ENCODE measurements around the gene SLC15A3.

Gene SLC15A3

DNA sequence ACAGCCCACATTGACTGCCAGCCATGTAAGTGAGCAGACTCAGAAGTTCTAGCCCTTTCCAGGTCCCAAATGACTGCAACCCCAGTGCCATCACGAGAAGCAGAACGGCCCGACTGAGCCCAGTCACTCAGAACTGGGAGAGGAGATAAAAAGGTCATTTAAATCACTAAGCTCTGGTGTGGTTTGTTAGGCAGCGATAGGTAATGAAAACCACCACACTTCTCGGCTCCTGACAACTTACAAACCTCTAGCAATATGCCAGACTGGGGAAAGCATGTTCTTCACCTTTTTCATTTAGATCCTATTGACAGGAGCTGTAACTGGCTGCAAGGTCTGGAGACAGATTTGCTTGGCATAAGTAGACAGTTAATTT is 6.7 kb downstream of the SLC15A3 start:
- DNase-seq (ENCODE audit: low spot score), result no peak

DNA sequence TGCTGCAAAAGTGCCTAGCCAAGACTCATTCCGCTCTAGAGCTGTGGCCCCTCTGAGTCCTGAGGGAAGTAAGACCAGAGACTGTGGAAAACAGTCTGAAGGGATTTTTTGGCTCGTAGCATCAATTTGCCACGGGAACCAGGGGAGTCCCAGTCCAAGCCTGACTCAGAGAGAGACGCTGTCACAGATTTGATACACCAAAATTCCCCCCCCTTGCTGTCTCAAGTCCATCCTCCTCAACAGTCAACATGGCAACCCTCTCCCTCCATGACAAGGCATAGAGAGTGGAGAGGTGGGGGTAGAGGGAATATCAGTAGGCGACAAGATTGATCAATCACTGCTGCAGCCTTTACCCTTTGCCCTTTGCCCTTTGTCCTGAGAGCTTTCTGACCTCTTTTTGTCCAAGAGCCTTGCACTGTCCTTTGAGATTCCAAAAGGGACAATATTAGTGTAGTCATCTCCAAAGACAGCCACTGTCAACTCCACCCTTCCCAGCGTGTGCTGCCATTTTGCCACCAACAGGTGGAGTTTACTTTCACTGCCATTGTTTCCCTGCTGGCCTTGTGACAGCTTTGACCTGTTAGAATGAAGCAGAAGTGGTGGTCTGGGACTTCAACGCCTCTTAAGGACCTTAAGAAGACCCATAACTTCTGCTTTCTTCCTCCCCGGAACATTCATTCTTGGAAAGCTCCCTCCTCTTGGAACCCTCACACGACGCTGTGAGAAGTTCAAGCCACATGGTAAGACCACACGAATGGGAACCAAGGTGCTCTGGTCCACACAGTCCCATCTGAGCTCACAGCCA is 7.3 kb downstream of the SLC15A3 start:
- no peak for DNase-seq (ENCODE audit: low spot score)

DNA sequence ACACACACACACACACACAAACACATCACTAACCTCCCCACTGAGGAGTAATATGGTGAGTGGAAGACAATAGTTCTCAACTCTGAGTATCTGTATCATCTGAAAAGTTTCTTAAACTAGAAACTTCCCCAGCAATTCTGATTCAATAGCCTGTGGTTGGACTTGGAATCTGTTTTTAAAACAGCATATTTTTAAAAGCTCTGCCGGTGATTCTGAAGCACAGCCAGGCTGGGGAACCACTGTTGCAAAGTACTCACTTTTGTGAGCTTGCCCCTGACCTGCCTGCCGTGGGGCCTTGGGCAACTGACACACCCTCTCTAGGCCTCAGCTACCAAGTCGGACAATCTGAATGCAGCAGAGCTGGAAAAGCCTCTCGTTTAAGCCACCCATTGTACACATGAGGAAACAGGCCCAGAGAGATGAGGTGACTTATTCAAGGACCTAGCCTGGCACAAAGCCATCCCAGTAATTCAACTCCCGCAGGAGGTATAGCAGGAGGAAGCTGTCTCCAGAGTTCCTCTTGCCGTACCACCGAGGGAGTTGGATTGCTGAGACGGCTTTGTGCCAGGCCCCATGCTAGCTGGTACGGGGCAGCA is 8.9 kb downstream of the SLC15A3 start:
- no peak for DNase-seq (ENCODE audit: low spot score)

DNA sequence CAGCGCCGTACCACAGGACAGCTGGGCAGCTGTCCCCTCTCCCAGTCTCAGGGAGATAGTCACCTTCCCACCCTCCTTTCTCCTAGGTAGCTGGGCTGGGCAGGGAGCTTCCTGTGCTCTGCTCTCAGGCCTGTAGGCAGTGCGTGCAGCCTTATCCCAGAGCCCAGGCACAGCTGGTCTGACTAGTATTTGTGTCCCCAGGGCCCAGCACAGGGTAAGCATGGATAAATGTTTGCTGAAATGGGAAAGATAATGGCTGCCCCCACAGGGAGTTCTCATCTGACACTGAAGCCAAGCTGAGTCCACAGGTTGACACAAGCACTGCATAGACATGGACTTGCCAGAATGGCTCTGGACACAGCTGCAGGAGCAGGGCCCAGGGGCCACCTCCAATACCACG is 9.8 kb downstream of the SLC15A3 start:
- DNase-seq (ENCODE audit: low spot score), result no peak

DNA sequence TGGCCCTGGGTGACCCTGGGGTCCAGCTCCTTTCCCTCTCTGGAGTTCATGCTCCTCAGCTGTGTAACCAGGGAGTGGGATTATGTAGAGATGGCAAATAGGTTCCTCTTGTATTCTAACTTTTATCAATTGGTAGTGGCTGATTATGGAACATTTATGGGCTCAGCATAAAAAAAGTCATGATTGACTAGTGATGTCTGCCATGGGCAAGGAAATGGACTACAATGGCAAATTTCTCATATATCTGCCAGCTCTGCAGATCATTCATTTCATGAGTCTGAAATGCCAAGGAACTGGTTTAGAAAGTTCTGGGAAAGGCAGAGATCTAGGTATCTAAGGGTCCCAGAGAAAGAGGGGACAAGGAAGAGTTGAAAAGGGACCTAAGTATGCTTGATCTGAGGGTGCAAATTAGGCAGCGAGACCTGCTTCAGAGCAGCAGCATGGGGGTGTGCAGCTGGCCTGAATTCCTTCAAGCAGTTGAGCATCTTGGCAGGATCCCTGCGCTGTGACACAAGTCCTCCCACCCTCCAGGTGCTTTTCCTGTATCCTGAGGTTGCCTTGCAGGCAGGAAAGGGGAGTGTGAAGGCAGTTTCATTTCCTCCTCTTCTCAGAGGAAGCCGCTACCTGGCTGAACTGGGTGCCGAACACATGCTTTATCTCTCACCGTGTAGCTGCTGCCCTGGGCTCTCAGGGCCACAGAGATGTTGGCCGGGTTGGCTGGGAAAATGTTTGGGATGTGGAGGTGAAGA is 10.4 kb downstream of the SLC15A3 start:
- no peak for DNase-seq (ENCODE audit: low spot score)

DNA sequence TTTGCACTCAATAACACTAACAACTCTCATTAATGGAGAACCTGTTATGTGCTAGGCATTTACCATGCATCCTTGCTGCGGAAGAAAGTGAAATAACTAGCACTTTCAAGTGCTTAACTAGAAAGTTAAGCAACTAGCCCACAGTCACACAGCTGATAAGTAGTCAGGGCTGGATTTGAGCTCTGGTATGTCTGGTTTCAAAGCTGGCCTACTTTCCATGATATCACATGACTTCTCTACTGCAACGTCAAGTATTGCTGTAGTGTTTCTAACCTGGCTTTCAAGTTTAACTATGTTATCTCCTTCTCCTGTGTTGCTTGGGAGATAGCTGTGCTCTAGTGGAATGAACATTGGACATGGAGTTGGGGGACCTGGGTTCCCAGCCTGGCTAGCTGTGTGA is 12.1 kb downstream of the SLC15A3 start:
- no peak for DNase-seq (ENCODE audit: low spot score)

DNA sequence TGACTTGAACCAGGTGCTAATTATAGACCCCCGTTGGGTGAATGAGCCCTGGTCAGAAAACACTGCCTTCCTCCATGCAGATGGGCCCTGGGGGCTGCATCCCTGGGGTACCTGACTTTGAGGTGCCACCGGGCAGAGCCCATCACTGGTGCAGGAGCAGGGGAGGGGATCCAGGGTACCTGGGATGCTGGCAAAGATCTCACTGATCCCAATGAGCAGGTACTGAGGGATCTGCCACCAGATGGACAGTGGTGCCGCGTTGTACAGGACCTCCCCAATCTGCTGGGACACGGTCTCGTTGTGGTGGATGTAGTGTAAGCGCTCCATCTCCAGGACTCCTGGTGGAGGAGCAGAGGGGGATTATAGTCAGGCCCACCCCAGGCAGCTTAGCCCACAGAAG is 12.7 kb downstream of the SLC15A3 start:
- no peak for DNase-seq (ENCODE audit: low spot score)

DNA sequence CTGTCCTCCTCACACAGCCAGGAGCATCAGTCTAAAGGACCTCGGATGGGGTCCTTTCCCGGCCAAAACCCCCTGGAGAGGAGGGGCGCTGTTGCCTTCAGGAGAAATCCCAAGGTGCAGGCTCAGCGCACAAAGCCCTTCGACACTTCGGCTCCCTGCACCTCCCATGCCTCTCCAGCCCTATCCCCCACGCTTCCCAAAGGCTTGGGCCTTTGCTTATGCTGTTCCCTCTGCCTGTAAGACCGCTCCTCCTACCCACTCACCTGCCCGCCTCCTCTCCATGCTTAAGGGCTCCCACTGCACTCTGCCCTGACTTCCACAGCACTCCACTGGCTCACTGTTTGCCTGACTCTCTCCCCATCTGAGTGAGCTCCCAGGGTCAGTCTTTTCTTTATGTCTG is 13.5 kb downstream of the SLC15A3 start:
- no peak for DNase-seq (ENCODE audit: low spot score)

DNA sequence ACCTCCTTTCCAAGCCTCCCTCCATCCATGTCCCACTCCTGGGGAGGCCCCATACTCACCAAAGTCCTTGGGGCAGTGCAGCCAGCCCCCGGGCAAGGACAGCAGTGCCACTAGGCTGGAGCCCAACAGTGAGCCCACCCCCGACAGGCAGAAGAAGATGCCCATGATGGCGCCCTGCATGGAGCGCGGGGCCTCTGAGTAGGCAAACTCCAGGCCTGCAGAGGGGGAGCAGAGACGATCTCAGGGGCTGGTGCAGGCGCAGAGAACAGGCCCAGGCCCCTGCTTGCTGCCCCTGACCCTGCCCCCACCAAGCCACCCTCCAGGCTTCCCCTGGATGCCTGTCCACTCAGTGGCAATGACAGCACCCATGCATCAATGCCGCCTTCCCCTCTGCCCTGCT is 14.2 kb downstream of the SLC15A3 start:
- no peak for DNase-seq (ENCODE audit: low spot score)

DNA sequence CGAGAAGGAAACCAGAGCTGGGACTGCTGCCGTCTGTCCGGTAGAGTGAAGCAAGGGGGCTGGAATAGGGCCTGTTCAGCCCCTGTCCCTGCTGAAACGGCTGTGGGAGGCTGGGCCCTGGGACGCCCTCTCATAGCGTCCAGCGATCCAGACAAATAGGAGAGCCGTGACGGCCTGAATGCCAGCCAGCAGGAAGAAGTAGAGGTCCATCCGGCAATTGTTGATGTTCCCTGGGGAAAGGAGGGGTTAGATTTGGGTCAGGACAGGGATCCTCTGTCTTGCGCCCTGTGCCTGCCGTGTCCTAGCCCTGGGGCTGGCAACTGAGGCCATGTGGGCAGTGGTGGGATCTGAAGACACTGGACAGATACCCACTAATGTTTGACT is 14.8 kb downstream of the SLC15A3 start:
- no peak for DNase-seq (ENCODE audit: low spot score)

DNA sequence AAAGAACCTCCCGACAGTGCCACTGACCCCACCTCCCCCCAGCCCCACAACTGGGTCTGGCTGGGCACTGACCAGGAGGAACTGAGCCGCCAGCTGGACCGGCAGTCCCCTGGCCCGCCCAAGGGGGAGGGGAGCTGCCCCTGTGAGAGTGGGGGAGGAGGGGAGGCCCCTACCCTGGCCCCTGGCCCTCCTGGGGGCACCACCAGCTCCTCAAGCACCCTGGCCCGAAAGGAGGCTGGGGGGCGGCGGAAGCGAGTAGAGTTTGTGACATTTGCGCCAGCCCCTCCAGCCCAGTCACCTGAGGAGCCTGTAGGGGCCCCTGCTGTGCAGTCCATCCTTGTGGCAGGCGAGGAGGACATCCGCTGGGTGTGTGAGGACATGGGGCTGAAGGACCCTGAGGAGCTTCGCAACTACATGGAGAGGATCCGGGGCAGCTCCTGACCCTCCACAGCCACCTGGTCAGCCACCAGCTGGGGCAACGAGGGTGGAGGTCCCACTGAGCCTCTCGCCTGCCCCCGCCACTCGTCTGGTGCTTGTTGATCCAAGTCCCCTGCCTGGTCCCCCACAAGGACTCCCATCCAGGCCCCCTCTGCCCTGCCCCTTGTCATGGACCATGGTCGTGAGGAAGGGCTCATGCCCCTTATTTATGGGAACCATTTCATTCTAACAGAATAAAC is 15.4 kb downstream of the SLC15A3 start:
- no peak for DNase-seq (ENCODE audit: low spot score)

DNA sequence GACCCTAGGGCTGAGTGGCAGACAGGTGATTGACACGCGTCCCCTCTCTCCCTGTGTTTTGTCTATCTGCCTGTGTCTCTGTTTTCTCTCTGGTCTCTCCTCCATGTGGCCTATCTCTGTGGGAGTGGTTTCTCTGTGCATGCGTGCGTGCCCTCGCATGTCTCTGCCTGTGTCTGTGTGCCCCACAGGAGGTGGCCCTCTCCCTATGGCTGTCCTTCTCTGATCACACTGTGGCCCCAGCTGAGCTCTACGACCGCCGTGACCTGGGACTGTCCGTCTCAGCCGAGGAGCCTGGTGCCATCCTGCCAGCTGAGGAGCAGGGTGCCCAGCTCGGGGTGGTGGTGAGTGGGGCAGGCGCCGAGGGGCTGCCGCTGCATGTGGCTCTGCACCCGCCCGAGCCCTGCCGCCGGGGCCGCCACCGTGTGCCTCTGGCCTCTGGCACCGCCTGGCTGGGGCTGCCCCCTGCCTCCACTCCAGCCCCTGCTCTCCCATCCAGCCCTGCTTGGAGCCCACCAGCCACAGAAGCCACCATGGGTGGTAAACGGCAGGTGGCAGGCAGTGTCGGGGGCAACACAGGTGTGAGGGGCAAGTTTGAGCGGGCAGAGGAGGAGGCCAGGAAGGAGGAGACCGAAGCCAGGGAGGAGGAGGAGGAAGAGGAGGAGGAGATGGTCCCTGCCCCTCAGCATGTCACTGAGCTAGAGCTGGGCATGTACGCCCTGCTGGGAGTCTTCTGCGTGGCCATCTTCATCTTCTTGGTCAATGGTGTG is 16.1 kb downstream of the SLC15A3 start:
- DNase-seq (ENCODE audit: low spot score), result no peak

DNA sequence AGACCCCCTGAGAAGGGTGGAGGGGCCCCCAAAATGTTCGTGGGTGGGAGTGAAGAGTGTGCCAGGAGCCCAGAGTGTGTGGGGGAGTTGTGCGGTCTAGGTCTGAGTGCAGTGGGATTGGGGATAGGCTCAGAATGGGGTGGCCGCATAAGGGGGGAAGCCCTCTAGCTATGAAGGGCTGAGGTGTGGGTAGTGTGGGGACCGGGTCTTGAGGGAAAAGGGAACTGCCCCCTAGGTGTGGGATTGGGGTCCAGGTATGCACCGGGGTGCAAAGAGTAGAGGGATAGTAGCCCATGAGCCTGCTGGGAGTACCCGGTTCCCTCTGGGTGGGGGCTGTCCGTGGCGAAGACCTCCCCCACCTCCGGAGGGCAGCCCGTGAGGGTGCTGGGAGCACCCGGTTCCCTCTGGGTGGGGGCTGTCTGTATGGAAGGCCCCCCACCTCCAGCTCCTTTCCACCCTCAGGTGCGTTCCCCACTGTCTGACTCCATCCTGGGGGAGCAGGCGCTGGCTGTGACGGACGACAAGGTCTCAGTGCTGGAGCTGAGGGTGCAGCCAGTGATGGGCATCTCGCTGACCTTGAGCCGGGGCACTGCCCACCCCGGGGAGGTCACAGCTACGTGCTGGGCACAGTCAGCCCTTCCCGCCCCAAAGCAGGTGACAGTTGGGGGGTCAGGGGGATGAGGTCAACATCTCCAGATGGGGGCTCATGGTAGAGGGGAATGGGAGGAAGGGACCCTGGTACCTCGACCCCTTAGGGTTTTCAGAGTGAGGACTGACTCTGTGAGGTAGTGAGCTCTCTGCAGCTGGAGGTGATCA is 17.0 kb downstream of the SLC15A3 start:
- DNase-seq (ENCODE audit: low spot score), result no peak

DNA sequence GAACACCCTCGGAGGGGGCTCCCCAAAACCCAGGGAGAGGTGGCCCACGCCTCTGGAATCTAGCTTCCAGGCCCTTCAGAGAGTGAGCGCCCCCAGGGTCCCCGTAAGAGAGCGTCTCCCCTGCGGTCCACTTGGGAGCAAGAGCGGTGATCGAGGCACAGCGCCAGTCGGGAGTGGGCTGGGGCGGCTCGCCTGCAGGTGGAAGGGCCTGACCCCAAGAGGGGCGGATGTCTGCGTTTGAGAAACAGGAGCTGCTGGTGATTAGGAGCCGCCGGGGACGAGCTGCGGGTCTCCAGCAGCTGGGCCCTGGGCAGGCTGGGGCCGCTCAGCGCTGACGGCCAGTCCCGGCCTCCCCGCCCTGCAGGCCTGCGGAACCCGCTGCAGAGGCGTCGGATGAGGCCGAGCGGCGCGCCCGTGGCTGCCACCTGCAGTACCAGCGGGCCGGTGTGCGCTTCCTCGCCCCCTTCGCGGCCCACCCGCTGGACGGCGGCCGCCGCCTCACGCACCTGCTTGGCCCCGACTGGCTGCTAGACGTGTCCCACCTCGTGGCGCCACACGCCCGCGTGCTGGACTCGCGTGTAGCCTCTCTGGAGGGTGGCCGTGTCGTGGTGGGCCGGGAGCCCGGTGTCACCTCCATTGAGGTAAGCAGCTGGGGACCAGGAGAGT is 17.7 kb downstream of the SLC15A3 start:
- DNase-seq (ENCODE audit: low spot score), result no peak

DNA sequence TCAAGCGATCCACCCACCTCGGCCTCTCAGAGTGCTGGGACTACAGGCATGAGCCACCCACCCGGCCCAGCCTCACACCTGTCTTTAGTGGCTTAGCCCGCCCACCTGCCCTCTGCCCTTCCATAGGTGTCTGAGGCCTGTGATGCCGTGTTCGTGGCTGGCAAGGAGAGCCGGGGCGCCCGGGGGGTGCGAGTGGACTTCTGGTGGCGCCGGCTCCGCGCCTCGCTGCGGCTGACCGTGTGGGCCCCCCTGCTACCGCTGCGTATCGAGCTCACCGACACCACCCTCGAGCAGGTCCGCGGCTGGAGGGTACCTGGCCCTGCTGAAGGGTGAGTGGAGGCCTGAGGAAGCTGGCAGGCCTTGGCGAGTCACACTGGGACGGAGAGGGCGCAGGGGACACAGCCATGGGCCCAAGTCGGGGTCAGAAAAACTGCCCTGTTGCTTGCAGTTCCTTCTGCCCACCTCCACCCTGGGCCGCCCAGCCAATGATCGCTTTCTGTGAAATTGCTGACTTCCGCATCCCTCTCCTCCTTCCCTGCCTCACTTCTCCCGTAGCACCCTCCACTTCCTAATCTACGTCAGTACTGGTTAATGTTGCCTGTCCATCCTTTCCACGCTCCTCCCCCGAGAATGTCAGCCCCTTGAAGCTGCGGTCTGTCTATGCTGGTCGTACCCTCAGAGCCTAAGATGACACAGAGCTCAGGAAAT is 18.4 kb downstream of the SLC15A3 start:
- DNase-seq (ENCODE audit: low spot score), result no peak

DNA sequence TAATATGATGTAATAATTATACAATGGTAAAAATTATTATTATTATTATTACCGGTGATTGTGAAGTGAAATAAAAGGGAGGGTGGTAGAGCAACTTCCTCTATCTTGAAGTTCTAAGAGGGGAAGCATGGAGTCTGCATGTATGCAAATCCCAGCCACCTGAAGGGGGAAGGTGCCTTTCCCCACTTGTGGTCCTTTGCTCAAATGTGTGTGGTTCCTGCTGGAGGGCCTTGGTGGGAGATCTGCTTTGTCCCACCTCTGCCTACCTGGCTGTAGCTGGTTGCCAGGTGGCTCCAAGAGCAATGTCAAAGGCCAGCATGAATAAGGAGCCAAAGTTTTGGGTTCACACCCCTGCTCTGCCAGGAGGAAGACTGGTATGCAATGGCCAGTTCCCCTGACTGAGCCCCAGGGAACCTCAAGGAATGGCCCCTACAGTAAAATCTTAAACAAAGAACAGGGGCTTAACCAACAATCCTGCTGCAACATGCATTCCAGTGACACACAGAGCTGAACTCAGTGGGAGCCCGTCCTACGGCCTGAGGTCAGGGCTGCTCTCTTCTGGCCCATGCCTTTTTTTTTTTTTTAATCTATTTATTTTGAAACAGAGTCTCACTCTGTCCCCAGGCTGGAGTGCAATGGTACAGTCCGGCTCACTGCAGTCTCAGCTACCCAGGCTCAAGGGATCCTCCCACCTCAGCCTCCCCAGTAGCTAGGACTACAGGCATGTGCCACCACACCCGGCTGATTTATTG is 19.2 kb downstream of the SLC15A3 start:
- no peak for DNase-seq (ENCODE audit: low spot score)

DNA sequence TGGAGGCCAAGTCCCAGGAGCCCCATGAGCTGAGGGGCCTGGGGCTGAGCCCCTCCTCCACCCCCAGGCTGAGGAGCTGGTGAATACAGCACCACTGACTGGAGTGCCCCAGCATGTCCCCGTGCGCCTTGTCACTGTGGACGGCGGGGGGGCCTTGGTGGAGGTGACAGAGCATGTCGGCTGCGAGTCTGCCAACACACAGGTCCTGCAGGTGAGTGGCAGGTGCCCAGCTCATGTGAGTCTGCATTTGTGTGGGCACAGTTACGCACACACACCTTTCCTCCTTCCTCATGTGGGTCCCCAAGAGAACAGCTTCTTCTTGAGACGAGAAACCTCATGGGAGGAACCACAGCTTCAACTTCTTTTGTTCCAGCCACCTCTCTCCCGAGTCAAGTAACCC is 20.1 kb downstream of the SLC15A3 start:
- no peak for DNase-seq (ENCODE audit: low spot score)

DNA sequence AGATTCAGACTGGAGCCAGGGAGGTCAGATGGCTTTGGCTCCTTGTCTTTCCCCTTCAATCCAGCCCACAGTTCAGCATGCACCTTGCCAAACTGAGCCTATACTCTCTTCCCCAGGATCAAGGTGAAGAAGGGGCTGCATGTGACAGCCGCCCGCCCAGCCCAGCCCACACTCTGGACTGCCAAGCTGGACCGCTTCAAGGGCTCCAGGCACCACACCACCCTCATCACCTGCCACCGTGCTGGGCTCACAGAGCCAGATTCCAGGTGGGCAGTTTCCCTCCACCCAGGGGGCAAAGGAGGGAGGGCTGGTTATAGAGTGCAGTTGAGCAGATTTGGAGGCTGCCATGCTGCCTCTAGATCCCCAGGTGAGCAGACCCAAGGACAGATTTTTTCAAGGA is 21.6 kb downstream of the SLC15A3 start:
- DNase-seq (ENCODE audit: low spot score), result no peak

DNA sequence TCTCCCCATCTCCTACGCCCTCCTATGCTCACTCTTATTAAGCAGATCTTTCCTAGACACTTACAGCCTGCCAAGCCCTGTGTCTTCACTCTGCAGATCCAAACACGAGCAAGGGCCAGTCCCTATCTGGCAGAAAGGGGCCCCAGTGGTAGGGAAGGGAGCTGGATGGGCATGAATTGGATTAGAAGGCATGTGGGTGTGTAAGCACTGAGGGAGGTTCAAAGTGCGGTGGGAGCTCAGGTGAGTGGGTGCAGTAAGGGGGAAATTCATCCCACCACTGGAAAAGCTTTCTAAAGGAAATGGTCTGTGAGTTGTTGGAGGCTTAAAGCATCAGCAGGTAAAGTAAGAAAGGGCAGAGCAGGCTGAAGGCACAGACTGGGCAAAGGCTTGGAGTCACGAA is 22.2 kb downstream of the SLC15A3 start:
- no peak for DNase-seq (ENCODE audit: low spot score)
